Left ventricle myocardium inferior (tissue), 1 donor: ENCODE data around the gene PRSS37. TPM values are rescaled to one million over a fixed set of nuclear protein-coding genes. Genes with fewer than 3 reads are reported as not detected.

Source experiments
- DNase-seq: peaks from one replicate; pipeline ENCODE4 v3.0.0-alpha.2; 2020
- H3K27ac ChIP-seq: fragments of 200-600 bp; replicated peaks from 2 replicates; pipeline ENCODE4 v1.8.0; 2021
- H3K27me3 ChIP-seq: fragments of 200-600 bp; 2 replicates; pipeline ENCODE4 v1.8.0; 2021; ENCODE audit warnings: low read depth
- H3K36me3 ChIP-seq: fragments of 200-600 bp; 2 replicates; pipeline ENCODE4 v1.8.0; 2021
- H3K4me1 ChIP-seq: fragments of 200-600 bp; 2 replicates; pipeline ENCODE4 v1.8.0; 2021
- H3K4me3 ChIP-seq: fragments of 200-600 bp; 2 replicates; pipeline ENCODE4 v1.8.0; 2021; ENCODE audit warnings: mild to moderate bottlenecking, moderate library complexity
- H3K9me3 ChIP-seq: fragments of 200-600 bp; replicated peaks from 2 replicates; pipeline ENCODE4 v1.8.0; 2021
- CTCF ChIP-seq: fragments of 200-600 bp; IDR thresholded peaks from 2 replicates; pipeline ENCODE4 v1.8.0; 2021; ENCODE audit warnings: antibody characterized with exemption, mild to moderate bottlenecking, borderline replicate concordance
- intact Hi-C: fragments of 100-400 bp; cut with micrococcal nuclease; formaldehyde crosslinking; loops from one replicate; pipeline ENCODE4 v1.11.0; 2022
- total RNA-seq: library from RNA; stranded (reverse); fragmentation: NEBNext Ultra II Directional; extraction: Animal tissue kit (Norgen Biotek cat#: 25700); gene quantifications from one replicate; pipeline ENCODE4 v1.2.1, GENCODE V29; 2021
- donor health status: DM: no; HTN: yes; CAD: no; lungs with severe emphysema.

PRSS37 gene
- total RNA-seq, 1 donor from 2014 or later: not detected

DNA sequence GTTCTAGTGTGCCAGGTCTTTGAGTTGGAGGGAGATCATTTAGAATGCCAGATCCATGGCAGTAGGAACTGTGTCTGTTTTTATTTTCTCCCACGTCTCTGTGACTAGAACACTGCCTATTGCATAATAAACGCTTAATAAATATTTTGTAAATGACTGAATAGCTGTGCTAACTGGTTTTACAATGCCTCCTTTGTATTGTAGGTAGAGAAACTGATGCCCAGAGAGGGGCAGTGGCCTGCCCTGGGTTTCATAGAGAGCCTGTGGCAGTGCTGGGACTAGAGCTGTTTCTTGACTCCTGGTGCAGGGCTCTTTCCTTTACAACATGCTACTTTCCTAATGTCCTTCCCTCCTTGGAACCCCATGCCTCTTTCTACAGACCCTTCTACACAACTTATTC is 48.8 kb downstream of the PRSS37 start:
- intact Hi-C loops: no loop called here
- Histone ChIP-seq H3K4me3 (no peak overlapping the region), H3K9me3 (no peaks in the 10 kb centered on the region), H3K27me3 (no peaks in the 10 kb centered on the region), H3K36me3 (peaks cover 22% of the 10 kb centered on the region), H3K4me1 (peaks cover 13% of the 10 kb centered on the region), H3K27ac (no peak overlapping the region)
- no peak for DNase-seq
- TF ChIP-seq CTCF: no peak

DNA sequence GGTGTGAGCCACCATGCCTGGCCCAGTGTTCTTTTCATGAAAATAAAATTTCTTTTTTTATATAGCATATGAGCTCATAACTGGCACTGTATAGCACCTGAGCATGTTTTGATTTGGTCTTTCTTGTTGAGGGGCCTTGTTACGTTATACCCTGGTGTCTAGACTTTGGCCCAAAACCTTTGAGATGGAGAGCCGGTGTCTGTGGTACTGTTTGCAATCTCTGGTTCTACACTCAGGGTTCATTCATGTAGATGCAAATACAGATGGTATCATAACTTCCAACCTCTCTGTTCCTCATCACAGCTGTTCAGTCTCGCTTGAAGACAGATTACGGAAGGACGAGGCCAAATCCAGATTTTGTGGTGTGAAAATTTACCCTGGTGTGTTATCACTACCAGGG is 51.4 kb downstream of the PRSS37 start, which contains the start of gene TAS2R5:
TAS2R5 (plus strand) TSS at position 301 of the 400 bp plus-strand sequence. CDS start 145 bp downstream, outside the sequence.
- no peak for DNase-seq
- intact Hi-C loops: no loop called here
- TF ChIP-seq CTCF: no peak
- peaks cover 9% of the 10 kb centered on the region for H3K4me1 ChIP-seq
- H3K4me3 ChIP-seq: no peak within 1 kb of the TSS
- peaks cover 22% of the 10 kb centered on the region for H3K36me3 ChIP-seq
- H3K27me3 ChIP-seq: no peaks in the 10 kb centered on the region
- no peak within 1 kb of the TSS for H3K27ac ChIP-seq
- H3K9me3 ChIP-seq: no peaks in the 10 kb centered on the region

DNA sequence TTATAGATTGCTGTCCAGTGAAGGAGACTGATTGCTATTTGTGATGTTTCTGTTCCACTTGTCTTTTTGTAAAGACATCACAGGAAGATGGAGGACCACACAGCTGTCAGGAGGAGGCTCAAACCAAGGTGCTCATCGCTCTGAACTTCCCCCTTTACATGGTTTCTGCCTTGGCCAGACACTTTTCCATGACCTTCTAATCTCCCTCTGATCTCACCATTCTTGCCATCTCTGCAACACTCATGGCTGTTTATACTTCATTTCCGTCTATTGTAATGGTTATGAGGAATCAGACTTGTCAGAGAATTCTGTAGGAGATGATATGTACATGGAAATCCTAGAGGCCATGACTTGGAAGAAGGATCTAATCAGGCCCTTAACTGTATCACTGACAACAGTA is 53.0 kb downstream of the PRSS37 start:
- no peaks in the 10 kb centered on the region for H3K27me3 ChIP-seq
- H3K4me1 ChIP-seq: peaks cover 6% of the 10 kb centered on the region
- TF ChIP-seq CTCF: no peak
- peaks cover 16% of the 10 kb centered on the region for H3K36me3 ChIP-seq
- H3K4me3 ChIP-seq: no peak overlapping the region
- intact Hi-C loops: no loop called here
- DNase-seq: no peak
- H3K27ac ChIP-seq: no peak overlapping the region
- no peaks in the 10 kb centered on the region for H3K9me3 ChIP-seq

Other genes with a start within 250 kb of the PRSS37 start
- 8.5 TPM for gene DENND11, start 139.3 kb downstream of the PRSS37 start, total RNA-seq
- gene WEE2, start 133.1 kb downstream of the PRSS37 start, total RNA-seq: not detected
- 83.8 TPM for gene SSBP1, start 103.1 kb downstream of the PRSS37 start, total RNA-seq
- 0.41 TPM for gene TAS2R3, start 77.4 kb downstream of the PRSS37 start, total RNA-seq
- gene TAS2R4, start 64.8 kb downstream of the PRSS37 start, total RNA-seq: 0.25 TPM
- 0.47 TPM for gene TAS2R5, start 51.3 kb downstream of the PRSS37 start, total RNA-seq
- not detected for gene OR9A4, start 74.9 kb upstream of the PRSS37 start, total RNA-seq
- gene CLEC5A, start 105.5 kb upstream of the PRSS37 start, total RNA-seq: 0.47 TPM
- not detected for gene TAS2R38, start 132.3 kb upstream of the PRSS37 start, total RNA-seq
- gene MGAM, start 154.4 kb upstream of the PRSS37 start, total RNA-seq: 0.82 TPM